ENCODE results near the gene MAD2L1BP.

GRCh38 chr6:43665376-43665775, 29.7 kb downstream of the MAD2L1BP start:
- TF ChIP-seq EZH2phosphoT487 (IDR thresholded peaks at IDR 0.05; ENCODE audit: borderline replicate concordance) (no peak), RAD21 (IDR thresholded peaks at IDR 0.05; ENCODE audit: low read depth) (no peak), POLR2AphosphoS5 (IDR thresholded peaks at IDR 0.05; ENCODE audit: low read depth, low read length) (no peak), REST (IDR thresholded peaks at IDR 0.05; ENCODE audit: low read depth) (no peak)
- TF ChIP-seq, protein P1, sequence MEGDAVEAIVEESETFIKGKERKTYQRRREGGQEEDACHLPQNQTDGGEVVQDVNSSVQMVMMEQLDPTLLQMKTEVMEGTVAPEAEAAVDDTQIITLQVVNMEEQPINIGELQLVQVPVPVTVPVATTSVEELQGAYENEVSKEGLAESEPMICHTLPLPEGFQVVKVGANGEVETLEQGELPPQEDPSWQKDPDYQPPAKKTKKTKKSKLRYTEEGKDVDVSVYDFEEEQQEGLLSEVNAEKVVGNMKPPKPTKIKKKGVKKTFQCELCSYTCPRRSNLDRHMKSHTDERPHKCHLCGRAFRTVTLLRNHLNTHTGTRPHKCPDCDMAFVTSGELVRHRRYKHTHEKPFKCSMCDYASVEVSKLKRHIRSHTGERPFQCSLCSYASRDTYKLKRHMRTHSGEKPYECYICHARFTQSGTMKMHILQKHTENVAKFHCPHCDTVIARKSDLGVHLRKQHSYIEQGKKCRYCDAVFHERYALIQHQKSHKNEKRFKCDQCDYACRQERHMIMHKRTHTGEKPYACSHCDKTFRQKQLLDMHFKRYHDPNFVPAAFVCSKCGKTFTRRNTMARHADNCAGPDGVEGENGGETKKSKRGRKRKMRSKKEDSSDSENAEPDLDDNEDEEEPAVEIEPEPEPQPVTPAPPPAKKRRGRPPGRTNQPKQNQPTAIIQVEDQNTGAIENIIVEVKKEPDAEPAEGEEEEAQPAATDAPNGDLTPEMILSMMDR (IDR thresholded peaks at IDR 0.05 in 2 of 3, conservative IDR thresholded peaks at IDR 0.05 in 1 of 3; ENCODE audit: borderline replicate concordance in 1 of 3, insufficient read depth in 1 of 3, low read depth in 2 of 3, low read length in 2 of 3) = no peak
- TF ChIP-seq, protein P2, sequence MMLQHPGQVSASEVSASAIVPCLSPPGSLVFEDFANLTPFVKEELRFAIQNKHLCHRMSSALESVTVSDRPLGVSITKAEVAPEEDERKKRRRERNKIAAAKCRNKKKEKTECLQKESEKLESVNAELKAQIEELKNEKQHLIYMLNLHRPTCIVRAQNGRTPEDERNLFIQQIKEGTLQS (IDR thresholded peaks at IDR 0.05) = no peak
